Stimulated activated CD8-positive, alpha-beta memory T cell treated with anti-CD3 and anti-CD28 coated beads, Interleukin-7, amount 100 ng/mL, for 48 hours (primary cell): Measurements from ENCODE around the gene FGF12.

Experiments used
- DNase-seq, 2 donors: peaks; one replicate each; pipeline ENCODE4 v3.0.0-alpha.2; 2020; ENCODE audit warnings: low read depth in 1 of 2; ENCODE audit errors: extremely low read depth in 1 of 2

Gene FGF12

DNA sequence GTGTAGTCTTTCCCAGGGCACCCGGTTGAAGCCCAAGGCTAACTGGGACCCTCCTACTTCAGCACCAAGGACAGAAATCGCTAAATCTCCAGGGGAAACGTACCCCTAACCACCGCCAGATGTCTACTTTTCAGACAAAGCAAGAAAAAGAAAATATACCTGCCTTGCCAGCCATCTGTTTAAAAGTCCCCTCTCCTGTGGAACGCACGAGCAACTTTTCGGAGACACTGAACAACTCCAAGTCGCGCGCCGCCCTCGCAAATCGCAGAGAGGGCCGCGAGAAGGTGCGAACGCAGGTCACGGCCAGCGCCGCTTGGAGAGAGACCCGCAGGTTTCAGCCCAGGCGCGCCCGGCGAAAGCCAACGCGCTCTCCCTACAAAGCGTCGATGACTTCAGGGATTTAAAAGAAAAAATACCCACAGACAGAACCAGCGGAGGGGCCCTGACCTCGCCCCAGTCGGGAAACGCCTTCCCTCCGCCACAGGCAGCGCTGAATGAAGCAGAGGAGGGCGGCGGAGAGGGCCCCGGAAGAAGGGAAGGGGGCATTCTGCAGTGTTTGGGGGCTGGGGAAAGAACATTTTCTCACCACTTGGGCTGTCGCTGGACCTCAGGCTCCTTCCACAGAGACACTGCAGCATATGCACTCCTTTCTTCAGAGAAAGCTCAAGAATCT is 213.1 kb downstream of the FGF12 start:
- DNase-seq: no peak

DNA sequence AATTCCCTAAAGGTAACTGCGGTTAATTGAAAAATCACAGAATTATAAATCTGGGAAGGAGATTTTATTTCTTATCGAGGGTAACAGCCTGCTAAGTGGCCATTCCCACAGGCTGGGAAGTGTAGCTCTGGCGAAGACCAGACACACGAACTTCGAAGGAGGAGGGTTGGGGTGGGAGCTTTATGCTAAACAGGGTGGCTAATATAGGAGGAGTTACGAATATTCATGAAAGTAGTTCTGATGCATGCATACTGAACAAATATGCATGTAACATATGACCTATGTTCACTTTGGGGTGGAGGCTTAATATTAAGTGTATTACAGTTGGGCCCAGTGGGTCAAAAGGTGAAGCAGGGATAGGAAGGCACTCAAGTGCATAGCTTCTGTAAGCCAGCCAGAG is 221.6 kb downstream of the FGF12 start:
- DNase-seq: no peak

DNA sequence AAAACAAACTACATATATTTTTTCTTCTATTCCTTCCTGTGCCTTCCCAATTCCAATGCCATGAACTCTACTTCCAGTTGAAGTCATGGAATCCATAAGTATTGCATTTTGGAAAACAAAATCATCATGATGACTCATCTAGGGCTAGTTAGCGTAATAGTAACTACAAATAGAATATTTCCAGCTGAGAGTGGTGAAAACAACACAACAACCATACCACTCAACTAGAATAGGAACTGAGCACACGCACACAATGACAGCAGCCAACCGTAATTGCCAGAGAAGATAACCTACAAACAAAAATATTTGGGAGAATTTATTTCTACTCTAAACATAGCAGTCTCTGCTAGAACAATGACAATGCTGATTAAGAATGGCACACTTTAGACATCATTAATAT is 225.9 kb downstream of the FGF12 start:
- no peak for DNase-seq

DNA sequence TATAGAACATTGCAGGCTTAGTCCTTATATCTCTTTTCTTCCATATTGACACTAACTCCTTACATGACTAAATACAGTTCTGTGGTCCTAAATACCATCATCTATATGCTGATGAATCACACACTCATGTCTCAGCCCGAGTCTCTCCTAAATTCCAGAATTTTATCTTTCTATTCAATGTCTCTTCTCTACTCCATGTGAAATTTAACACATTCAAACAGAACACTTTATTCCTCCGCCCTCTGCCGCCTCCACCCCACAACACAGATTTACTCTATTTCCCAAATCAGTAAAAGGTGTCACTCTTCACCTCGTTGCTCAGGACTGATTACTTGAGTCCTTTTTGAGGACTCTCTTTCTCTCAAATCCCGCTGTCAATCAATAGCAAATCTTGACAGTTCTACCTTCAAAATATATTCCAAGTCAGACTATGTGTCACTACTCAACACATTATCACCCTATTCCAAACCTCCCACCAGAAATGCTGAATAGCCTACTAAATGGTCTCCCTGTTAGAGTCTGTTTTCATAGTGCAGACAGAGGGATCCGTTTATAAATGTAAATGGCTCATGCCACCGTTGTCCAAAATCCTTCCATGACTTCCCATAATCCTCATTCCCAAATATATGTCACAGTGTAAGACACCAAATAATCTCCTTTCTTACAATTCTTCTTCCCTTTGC is 230.3 kb downstream of the FGF12 start:
- no peak for DNase-seq

DNA sequence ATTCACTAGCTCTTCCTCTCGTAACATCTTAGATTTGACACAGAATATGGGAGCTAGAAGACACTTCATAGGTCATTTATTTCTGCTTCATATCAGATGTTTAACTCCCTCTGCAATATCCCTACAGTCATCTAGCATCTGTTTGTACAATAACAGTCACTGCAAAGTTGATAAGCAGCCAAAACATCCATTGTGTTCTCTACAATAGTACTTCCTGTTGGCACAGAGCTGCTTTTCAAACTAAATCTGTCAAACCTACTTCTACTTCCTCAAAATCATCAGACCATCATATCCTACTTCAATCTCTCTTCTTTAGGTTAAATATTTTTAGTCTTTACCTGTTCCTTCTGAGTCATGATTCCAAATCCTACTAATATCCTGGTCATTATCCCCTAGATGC is 233.2 kb downstream of the FGF12 start:
- DNase-seq: no peak

DNA sequence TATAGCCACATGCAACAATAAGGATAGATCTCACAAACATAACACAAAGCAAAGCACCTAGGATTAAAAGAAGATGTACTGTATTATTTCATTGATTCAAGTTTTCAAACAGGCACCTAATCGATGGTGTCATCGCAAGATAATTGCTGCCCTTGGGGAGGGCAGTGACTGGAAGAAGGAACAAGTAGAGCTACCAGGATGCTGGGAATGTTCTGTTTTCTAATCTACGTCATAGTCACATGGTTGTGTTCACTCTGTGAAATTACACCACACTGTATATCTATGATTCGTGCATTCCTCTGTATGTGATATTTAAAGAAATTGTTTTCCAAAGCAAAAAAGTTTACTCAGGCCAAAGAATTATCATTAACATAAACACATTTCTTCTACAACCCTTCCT is 236.6 kb downstream of the FGF12 start:
- DNase-seq: no peak

DNA sequence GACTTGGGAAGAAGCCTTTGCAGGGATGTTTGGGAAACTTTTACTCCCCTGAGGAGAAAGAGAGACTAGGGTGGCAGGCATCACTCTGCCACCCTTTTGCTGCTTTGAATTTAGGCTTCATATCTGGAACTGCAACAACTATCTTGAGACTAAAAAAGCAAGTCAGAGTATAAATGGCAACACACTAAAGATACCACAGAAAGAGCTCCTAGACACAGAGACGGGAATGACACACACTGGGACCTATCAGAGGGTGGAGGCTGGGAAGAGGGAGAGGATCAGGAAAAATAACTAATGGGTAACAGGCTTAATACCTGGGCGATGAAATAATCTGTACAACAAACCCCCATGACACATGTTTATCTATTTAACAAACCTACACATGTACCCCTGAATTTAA is 237.8 kb downstream of the FGF12 start:
- DNase-seq: no peak

DNA sequence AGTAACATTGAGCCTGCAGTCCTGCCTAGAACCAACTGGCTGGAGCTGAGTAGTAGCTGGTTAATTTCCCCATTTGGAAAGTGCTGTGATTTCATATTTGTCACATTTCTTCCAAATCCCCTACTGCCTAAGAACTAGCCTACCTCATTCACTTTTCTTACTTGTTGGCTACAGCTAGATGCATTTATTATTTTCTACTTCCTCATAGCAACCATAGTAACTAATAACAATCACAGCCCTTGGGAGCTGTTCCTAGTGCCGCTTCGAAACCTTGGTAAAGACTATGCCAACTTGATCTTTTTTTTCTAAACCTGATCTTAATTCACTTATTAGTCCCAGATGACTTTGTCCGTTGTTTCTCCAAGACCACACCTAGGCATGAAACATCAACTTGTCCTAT is 240.3 kb downstream of the FGF12 start:
- DNase-seq: no peak

DNA sequence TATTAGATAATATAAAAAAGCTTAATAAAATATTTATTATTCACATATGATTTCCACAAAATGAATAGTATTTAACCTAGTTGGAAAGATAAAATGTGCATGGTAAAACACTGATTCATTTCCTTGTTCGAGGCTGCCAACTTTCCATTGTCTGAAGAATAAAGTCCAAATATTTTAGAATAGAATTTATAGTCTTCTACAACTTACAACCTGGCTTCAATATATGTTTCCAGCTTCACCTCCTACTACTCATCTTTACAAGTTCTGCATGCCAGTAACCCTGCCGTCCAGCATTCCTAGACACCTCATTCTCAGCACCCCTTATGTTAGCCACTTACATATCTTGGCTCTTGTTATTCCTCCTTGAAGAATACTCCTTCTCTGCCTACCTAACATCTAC is 244.5 kb downstream of the FGF12 start:
- no peak for DNase-seq

- DNase-seq: no peak
Measured at GRCh38 chr3:192482391-192482790, 244.9 kb downstream of the FGF12 start.

GRCh38 chr3:192481638-192482037 is 245.7 kb downstream of the FGF12 start:
- no peak for DNase-seq

GRCh38 chr3:192467230-192468140 is 259.9 kb downstream of the FGF12 start:
- peak in 1 of 2 donors; percentile 5 for DNase-seq

GRCh38 chr3:192449036-192449435 is 278.3 kb downstream of the FGF12 start:
- no peak for DNase-seq

- no peak for DNase-seq
Measured at GRCh38 chr3:192445770-192446644, 281.3 kb downstream of the FGF12 start.

DNA sequence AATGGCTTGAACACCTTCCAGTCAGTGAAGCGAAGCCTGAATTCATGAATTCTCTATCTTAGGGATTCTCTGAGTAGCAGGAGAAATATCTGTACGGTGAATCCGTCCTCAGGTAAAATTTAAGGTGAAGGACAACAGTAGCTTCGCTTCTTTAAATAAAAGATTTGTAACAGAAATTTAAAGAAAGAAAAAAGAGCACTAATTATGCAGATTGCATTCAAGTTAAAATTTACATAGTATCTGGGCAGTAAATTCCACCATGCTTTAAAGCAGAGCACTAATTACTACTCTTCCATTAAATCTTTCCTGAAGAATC is 282.6 kb downstream of the FGF12 start:
- no peak for DNase-seq

DNA sequence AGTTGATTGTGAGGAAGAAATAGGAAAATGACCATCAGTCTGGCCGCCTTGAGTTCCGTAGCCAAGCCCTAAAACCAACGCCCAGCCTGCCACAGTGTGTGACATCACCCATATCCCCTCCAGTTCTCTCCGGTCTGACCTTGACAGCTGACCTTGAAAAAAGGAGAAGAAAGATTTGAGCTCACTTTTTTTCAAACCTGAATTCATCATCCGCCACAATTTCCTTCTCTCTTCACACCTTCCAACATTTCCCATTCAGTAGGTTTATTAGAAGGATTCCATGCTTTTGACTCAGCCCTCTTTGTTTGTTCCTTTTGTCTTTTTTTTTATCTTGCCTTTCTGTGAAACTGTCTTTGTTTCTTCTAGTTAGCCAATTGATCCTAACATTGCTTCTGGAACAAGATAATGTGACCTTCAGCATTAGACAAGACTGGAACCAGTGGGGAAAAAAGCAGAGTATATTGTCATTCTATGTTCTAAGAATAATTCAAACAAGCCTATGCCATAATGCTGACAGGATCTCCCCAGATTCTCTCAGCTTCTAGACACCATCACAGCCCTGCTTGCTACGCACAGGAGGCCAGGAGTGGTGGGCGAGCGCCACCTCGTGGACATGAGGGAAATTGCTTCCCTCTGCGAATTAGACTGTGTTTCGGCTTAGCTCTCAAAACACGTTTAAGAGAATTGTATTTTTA is 283.1 kb downstream of the FGF12 start:
- DNase-seq: peak in 1 of 2 donors; percentile 20

DNA sequence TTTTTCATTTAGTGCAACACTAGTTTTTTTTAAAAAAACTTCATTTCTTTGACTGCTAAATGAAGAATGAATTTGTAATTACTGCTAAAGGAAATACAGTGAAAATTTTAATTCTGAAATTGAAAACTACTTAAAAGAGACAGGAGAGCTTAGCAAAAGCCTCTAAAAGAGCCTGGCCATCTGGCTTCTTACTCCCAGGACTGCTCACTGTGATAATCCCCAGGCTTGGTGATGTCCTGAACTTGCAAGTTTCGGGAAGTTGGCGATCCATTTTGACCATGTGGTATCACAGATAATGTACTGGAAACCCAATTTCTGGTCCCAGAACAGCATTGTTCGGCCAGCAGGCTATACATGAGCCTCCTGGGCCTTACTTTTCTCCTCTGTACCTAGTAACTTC is 292.1 kb downstream of the FGF12 start:
- no peak for DNase-seq

GRCh38 chr3:192434186-192434585 is 293.2 kb downstream of the FGF12 start:
- DNase-seq: no peak

DNA sequence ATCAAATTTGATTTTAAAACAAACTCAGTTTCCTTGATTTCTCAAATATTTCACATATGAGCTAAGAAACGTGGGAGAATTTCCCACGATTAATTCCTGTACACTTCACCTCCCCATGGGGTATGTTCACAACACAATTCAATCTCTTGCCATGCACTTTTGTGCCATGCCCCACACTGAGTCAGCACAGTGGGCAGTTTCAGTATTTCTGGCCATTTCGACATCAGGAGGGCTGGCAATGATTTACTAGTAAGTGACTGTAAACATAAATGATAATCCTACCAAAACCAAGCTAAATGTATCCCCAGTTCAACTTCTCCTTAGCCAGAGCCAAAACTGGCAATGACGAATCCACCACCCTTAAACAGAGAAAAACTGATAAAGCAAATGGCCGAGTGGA is 293.6 kb downstream of the FGF12 start:
- DNase-seq: no peak

DNA sequence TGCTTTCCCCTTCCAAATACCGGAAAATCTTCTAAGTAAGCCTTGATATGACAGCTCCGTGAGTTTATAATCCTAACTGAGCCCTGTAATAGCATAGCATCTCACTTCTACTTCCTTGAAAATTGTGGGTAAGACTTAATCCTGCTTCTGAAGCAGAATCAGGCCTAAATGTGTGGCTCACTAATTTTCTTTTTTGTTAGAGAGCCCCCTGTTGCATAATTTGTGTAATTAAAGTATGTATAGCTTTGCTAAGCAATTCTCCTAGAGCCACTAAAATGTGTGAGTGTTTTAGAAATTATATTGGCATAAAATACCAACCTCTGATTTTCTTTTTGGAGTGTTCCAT is 304.4 kb downstream of the FGF12 start:
- DNase-seq: no peak
